Tibial artery (tissue), 4 donors: Measurements from ENCODE around the gene ZNF12.

Experiments
- DNase-seq, 2 donors: peaks; one replicate each; pipeline ENCODE4 v3.0.0-alpha.2; 2019
- H3K27ac ChIP-seq, 2 donors: fragments of 200-600 bp; sonication (generic) in 1 of 2; 1 replicate in 1 of 2; 2 replicates in 1 of 2; pipeline ENCODE4 v1.5.1; 2018 to 2019; ENCODE audit warnings: mild to moderate bottlenecking in 1 of 2
- H3K27me3 ChIP-seq, 2 donors: fragments of 200-600 bp; sonication (generic) in 1 of 2; one replicate each; pipeline versions ENCODE4 v1.5.1 to v1.6.0; 2016 to 2019
- H3K36me3 ChIP-seq, 3 donors: fragments of 200-600 bp; sonication (generic) in 2 of 3; one replicate each; pipeline ENCODE4 v1.5.1; 2016 to 2019; ENCODE audit warnings: mild to moderate bottlenecking in 2 of 3
- H3K4me1 ChIP-seq, 4 donors: fragments of 200-600 bp; sonication (generic) in 2 of 4; 1 replicate in 3 of 4; 2 replicates in 1 of 4; pipeline ENCODE4 v1.5.1; 2016 to 2019
- H3K4me3 ChIP-seq, 2 donors: fragments of 200-600 bp; sonication (generic) in 1 of 2; 1 replicate in 1 of 2; 2 replicates in 1 of 2; pipeline ENCODE4 v1.5.1; 2018 to 2019; ENCODE audit warnings: mild to moderate bottlenecking in 2 of 2
- H3K9me3 ChIP-seq, 3 donors: fragments of 200-600 bp; sonication (generic) in 1 of 3; one replicate each; pipeline ENCODE4 v1.5.1; 2016 to 2019
- intact Hi-C: fragments of 100-400 bp; cut with DNase I; formaldehyde crosslinking; loops from one replicate; pipeline ENCODE4 v1.15.0; 2023; ENCODE audit warnings: low total_unique reads
- TF ChIP-seq, protein P1 (sequence below), 2 experiments: fragments of 200-600 bp in 1 of 2; fragments of 450-650 bp in 1 of 2; IDR thresholded peaks; one replicate each; pipeline ENCODE4 v1.5.1; 2017 to 2019; ENCODE audit warnings: antibody characterized with exemption in 2 of 2, mild to moderate bottlenecking in 1 of 2, moderate library complexity in 1 of 2

ZNF12 gene

DNA sequence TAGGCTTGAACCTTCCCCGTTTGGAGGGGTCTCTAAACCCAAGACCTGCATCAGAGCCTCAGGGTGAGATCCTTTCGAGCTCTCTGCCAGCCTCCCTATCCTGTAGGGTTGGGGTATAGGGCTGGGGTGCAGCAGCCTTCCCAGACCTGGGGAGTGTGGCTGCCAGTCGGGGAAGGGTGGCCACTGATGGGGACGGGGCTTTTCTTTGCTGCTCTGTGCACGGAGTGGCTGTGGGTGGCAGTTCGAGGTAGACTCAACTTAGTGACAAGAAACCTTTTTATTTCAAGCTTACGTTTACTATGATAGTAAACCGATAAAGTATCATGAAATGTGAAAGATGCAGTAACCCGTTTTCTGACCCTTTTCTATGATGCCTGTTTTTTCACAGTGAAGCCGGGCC lies 56.7 kb downstream of the ZNF12 start:
- intact Hi-C loops, result no loop called here
- Histone ChIP-seq H3K36me3 (peaks cover 27 to 100% (median 82%) of the 10 kb centered on the region in 3 donors), H3K4me3 (no peak overlapping the region), H3K4me1 (no peaks in the 10 kb centered on the region), H3K27me3 (no peaks in the 10 kb centered on the region), H3K27ac (no peak overlapping the region), H3K9me3 (peaks cover 0 to 7% (median 0%) of the 10 kb centered on the region in 3 donors)
- peak in 1 of 2 donors; percentile 42 for DNase-seq
- TF ChIP-seq, protein P1, sequence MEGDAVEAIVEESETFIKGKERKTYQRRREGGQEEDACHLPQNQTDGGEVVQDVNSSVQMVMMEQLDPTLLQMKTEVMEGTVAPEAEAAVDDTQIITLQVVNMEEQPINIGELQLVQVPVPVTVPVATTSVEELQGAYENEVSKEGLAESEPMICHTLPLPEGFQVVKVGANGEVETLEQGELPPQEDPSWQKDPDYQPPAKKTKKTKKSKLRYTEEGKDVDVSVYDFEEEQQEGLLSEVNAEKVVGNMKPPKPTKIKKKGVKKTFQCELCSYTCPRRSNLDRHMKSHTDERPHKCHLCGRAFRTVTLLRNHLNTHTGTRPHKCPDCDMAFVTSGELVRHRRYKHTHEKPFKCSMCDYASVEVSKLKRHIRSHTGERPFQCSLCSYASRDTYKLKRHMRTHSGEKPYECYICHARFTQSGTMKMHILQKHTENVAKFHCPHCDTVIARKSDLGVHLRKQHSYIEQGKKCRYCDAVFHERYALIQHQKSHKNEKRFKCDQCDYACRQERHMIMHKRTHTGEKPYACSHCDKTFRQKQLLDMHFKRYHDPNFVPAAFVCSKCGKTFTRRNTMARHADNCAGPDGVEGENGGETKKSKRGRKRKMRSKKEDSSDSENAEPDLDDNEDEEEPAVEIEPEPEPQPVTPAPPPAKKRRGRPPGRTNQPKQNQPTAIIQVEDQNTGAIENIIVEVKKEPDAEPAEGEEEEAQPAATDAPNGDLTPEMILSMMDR (IDR thresholded peaks at IDR 0.05), result no peak

DNA sequence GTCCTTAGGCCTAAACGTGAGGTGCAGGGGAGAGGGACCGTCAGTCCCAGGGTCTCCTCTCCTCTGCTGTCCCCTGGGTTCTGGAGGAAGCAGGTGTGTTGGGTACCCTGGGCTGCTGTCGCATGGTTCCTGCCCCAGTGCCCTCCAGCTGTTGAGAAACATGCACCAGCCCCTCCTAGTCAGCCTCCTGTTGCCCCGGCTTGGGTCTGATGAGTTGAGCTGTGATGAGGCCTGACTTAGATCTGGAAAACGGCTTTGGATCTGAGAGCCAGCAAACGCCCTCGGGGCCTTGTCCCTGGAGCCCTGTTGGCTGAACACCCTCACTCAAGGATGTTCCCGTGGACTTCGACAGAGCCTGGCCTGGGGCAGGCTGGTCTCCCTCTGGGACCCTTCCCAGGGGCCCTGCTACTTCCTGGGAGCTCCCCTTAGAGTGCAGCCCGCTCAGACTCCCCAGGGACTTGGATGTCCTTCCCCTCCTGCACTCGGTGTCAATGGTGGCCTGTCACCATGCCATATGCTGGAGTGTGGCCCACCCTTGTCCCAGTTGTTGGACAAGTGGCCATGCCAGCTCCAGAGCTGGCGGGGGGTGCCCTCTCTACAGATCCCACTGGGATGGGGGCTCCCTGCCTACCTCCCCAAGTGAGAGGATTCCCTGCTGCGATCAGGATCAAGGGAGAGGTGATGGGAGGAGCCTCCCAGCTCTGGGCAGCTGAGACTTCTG lies 57.3 kb downstream of the ZNF12 start:
- Histone ChIP-seq H3K27me3 (no peaks in the 10 kb centered on the region), H3K4me1 (no peaks in the 10 kb centered on the region), H3K27ac (no peak overlapping the region), H3K36me3 (peaks cover 26 to 100% (median 82%) of the 10 kb centered on the region in 3 donors), H3K4me3 (no peak overlapping the region), H3K9me3 (peaks cover 0 to 7% (median 0%) of the 10 kb centered on the region in 3 donors)
- intact Hi-C loops, result loop anchor here (10.0 kb wide), 1 partner anchor 65 kb away; no protein-coding TSS in a partner anchor
- peak in 1 of 2 donors; percentile 40 for DNase-seq
- TF ChIP-seq, protein P1 (IDR thresholded peaks at IDR 0.05), result no peak

DNA sequence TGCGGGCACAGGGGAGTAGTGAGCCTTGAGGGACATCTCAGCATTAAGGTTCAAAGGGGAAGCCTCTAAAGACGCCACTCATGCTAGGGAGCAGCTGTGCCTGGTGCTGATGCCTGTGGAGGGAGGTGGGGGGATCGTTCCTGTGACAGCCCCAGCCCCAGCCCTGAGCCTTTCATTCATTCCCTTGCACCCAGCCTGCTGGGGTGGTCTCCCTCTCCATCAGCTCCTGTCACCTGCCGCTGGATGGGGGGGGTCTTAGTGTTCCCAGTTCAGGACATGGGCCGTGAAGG lies 58.0 kb downstream of the ZNF12 start:
- DNase-seq, result no peak
- H3K36me3 ChIP-seq, result peaks cover 32 to 100% (median 88%) of the 10 kb centered on the region in 3 donors

DNA sequence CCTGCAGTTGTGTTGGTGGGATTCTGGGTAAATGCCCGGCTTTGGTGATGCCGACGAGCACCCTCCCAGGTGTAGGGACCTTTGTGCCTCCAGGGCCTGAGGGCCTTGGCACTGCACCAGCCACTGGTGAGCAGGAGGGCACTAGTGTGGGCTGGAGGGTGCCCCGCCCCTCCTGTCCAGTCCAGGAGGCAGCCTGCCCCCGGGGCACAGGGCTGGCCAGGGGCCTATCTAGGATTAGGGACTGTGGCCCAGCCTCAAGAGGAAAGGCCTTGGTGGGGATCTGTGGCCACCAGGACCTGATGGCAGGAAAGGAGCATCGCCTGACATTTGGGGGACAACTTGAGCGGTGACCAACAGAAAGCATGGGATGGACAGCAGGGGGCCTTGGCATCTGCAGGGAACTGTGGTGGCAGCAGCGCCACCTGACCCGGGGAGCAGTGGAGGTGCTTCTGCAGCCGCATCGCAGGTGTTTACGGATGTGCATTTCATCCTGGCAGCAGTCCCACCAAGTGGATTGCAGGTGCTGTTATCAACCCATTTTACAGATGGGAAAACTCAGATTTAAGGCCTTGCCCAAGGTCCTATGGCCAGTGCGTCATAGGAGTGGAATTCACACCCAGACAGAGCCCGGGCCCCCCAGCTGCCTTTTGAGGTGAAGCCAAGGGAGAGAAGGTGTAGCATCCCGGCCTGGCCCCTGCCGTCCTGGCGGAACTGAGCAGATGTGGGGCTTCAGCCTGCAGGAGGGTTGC lies 58.5 kb downstream of the ZNF12 start:
- Histone ChIP-seq H3K36me3 (peaks cover 37 to 100% (median 92%) of the 10 kb centered on the region in 3 donors), H3K4me3 (no peak overlapping the region), H3K4me1 (no peaks in the 10 kb centered on the region), H3K27ac (no peak overlapping the region), H3K27me3 (no peaks in the 10 kb centered on the region), H3K9me3 (peaks cover 0 to 7% (median 0%) of the 10 kb centered on the region in 3 donors)
- TF ChIP-seq, protein P1 (IDR thresholded peaks at IDR 0.05), result no peak
- intact Hi-C loops, result loop anchor here (10.0 kb wide), 1 partner anchor 67 kb away; no protein-coding TSS in a partner anchor
- no peak for DNase-seq

More for the DNA sequence above, 58.0 kb downstream of the ZNF12 start:
- TF ChIP-seq, protein P1 (IDR thresholded peaks at IDR 0.05), result no peak
- Histone ChIP-seq H3K4me1 (no peaks in the 10 kb centered on the region), H3K27ac (no peak overlapping the region), H3K27me3 (no peaks in the 10 kb centered on the region), H3K4me3 (no peak overlapping the region), H3K9me3 (peaks cover 0 to 7% (median 0%) of the 10 kb centered on the region in 3 donors)
- intact Hi-C loops, result loop anchor here (10.0 kb wide), 1 partner anchor 66 kb away; no protein-coding TSS in a partner anchor

DNA sequence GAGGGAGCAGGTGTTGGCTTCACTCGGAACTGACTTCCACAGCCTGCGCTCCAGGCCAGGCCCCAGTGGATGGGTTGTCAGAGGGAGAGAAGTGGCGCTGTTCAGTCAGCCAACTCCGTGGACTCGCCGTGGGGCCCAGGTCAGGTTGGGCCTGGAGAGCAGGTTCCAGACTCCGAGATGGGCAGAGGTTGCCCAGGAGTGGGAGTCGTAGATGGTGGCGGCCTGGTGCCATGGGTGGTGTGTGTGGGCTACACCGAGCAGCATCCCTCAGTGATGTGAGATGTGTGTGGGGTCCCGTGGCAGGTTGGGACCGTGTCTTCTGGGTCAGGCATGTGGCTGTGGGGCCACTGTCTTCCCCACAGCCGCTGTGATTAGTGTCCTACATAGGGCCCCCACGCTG lies 59.2 kb downstream of the ZNF12 start:
- intact Hi-C loops, result loop anchor here (10.0 kb wide), 1 partner anchor 67 kb away; no protein-coding TSS in a partner anchor
- Histone ChIP-seq H3K9me3 (peaks cover 0 to 4% (median 0%) of the 10 kb centered on the region in 3 donors), H3K4me3 (no peak overlapping the region), H3K36me3 (peaks cover 41 to 100% (median 93%) of the 10 kb centered on the region in 3 donors), H3K27ac (no peak overlapping the region), H3K27me3 (no peaks in the 10 kb centered on the region), H3K4me1 (no peaks in the 10 kb centered on the region)
- TF ChIP-seq, protein P1 (IDR thresholded peaks at IDR 0.05), result no peak
- DNase-seq, result no peak
